NCI-H1436 (cell line): ENCODE data around the gene GREB1L.

Experiments used
- DNase-seq: peaks from one replicate; lab custom pipeline; 2025; lab: John Stamatoyannopoulos, UW

The GREB1L gene

DNA sequence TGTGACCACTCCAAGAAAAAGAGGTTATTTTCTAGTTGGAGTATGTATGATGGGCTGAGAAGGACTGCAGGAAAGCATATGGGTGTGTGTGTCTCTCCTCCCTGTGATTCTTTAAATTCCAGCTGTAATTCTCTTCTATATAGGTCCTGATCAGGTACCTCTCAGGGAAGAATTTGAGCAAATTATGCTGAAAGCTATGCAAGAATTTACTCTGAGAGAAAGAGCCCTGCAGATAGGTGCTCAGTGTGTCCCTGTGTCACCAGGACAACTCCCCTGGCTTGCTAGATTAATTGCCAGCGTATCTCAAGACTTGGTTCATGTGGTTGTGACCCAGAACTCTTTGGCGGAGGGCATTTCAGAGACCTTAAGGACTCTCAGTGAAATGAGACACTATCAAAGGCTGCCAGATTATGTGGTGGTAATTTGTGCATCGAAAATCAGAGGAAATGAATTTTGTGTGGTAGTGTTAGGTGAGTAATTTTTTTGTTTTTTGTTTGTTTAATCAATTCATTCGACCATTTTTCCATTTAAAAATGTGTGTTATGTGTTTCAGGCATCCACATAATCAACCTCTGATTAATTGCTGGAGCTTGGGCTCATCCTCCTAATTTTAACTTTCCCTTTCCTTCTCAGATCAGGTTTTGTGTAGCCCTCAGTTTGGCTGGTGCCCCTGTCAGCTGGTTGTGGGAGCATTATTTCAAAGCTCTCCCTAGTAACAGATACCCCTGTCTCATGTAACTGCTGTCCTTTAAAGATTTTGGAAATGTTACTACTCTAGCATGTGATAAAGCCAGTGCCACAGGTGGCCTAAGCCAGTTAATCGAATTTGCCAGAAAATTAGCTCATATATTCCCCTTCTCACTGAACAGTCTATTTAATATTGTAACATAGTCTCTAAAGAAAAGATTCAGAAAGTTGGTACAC lies 207.6 kb downstream of the GREB1L start:
- DNase-seq, result no peak

- DNase-seq, result no peak
Observed at GRCh38 chr18:21450503-21450902, 208.5 kb downstream of the GREB1L start.

DNA sequence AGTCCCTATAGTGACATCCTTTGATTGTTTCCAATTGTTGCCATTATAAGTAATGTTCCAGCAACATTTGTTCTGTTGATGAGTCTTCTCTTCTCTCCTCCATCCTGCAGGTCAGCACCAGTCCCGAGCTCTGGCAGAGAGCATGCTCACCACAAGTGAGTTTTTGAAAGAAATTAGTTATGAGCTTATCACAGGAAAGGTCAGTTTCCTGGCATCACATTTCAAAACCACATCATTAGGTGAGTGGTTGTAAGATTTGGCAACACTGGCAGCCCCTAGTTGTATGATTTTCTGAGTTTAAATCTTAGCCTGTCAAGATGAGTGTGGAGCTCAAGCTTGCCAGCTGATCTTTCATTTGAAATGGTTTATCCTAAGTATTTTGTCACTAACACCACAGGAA lies 208.9 kb downstream of the GREB1L start:
- no peak for DNase-seq

DNA sequence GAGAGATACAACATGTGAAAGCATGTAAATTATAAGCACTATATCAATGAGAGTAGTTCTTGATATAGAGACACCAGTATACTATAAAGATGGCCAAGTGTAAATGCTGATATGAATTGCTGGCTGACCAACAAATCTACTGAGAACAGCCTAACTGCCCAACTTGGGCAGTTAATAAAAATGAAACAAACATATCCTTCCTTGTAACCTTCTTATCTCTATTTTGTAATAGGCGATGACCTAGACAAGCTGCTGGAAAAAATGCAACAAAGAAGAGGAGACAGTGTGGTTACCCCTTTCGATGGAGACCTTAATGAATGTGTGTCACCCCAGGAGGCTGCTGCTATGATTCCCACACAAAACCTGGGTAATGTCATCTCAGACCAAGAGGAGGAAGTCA lies 209.8 kb downstream of the GREB1L start:
- DNase-seq, result no peak

- no peak for DNase-seq
Observed at GRCh38 chr18:21452276-21452780, 210.3 kb downstream of the GREB1L start.

GRCh38 chr18:21452796-21453510 lies 210.9 kb downstream of the GREB1L start:
- DNase-seq, result no peak

DNA sequence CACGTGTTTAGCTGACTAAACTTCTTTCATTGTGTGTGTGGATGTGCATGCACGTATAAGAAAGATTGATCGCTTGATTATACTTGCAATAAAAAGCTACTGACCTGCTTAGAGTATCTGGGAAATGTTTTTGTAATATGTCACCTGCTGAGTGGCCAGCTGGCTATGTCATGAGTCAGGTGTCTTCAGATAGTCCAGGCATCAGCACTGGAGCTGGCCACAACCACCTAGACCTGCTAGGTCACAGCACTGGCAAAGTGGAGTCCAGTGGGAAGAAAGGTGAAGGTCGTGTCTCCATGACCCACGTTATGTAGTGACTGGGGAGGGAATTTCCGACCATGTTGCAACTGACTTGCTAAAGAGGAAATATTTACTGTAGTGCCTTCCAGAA lies 211.5 kb downstream of the GREB1L start:
- no peak for DNase-seq

DNA sequence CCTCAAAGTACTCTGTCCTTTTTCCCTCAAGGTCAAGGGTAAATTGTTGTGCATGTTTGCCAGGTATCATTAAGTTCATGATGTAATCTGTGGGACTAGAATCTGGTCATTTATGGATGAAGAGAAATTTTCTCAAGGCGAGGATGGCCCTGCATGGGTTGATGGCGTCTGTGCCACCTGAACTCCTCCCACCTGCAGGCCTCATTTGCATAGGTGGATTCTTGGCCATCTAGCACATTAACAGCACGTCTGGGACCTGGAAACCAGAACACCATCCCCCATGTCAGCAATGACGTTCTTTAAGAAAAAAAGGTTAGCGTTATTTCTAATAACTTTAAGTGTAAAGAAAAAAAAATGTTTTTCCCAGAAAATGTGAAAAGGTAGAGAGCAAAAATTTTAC lies 212.7 kb downstream of the GREB1L start:
- no peak for DNase-seq

- DNase-seq, result no peak
Observed at GRCh38 chr18:21456428-21457178, 214.6 kb downstream of the GREB1L start.

GRCh38 chr18:21457179-21457535 lies 215.1 kb downstream of the GREB1L start:
- no peak for DNase-seq

GRCh38 chr18:21458310-21458709 lies 216.3 kb downstream of the GREB1L start:
- no peak for DNase-seq

- DNase-seq, result no peak
Observed at GRCh38 chr18:21458788-21459187, 216.8 kb downstream of the GREB1L start.

DNA sequence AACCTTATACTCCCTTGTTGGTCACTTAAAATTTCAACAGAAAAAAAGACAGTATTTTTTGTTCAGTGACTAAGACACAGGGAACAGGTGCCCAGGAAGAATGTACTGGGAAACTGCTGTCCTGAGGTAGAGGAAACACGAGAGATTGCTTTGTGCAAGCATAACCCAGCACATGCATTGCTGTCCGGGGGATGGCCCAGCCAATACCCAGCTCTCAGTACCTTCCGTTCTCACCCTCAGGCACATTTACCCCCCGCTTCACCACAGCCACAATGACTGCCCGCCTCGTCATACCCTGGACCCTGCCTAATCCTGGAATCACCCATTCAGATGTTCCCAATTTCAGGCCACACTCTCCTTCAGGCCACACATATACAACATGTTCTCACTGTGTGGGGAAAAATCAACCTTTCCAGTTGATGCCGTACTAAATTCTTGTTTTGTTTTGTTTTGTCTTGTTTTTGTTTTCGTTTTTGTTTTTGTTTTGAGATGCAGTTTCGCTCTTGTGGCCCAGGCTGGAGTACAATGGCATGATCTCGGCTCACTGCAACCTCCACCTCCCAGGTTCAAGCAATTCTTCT lies 217.8 kb downstream of the GREB1L start:
- no peak for DNase-seq

GRCh38 chr18:21461460-21461859 lies 219.4 kb downstream of the GREB1L start:
- DNase-seq, result no peak

DNA sequence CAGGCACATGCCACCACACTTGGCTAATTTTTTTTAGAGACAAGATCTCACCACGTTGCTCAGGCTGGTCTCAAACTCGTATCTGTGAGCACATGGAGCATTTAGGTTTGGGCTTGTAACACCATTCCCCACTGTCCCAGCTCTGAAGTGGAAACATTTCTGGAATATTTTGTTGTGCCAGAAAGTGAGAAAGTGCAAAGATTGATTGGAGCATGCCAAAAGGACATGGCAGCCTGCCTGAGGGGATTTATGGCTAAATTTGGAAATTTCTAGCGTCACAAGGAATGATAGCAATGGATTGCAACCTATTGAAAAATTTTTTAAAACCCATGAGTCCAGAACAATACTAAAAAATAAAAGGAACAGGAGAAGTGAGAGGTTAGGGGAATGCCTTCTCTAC lies 221.7 kb downstream of the GREB1L start:
- DNase-seq, result no peak

DNA sequence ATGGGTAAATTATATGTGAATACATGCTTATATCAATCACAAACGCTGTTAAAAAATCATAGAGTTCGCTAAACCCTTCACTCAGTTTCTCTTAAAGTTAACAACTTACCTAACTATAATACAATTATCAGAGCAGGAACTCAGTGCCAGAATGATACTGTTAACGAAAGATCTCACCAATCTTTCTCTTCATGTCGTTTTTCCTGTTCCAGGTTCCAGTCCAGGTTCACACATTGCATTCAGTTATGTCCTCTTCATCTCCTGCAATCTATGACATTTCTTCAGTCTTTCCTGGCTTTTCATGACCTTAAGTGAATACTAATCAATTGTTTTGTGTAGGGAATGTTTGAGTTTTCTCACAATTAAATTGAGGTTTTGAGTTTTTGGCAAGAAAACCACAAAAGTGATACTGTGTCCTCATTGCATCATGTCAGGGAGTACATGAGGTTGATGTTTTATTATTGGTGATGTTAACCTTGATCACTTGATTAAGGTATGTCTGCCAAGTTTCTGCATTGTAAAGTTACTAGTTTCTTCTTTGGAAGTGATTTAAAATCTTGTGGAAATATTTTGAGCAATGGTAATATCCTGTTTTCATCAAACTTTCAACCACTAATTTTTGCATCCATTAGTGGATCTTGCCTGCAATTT lies 226.6 kb downstream of the GREB1L start:
- no peak for DNase-seq

DNA sequence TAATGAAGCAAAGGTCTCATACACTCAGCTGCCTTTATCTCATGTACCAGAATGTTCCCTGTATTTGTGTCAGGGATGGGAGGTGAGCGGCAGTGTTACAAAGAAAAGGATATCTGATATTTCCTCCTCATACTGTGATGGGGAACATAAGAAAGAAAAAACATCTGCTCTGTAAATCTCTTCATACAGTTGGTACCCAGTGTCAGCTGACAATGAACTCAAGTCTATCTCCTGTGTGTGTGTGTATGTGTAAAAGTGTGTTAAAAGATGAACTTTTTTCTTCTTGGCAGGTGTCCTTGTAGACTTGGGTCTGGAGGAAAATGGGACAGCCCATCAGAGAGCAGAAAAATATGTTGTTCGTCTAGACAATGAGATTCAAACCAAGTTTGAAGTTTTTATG lies 230.7 kb downstream of the GREB1L start:
- no peak for DNase-seq

GRCh38 chr18:21474621-21475020 lies 232.6 kb downstream of the GREB1L start:
- no peak for DNase-seq

DNA sequence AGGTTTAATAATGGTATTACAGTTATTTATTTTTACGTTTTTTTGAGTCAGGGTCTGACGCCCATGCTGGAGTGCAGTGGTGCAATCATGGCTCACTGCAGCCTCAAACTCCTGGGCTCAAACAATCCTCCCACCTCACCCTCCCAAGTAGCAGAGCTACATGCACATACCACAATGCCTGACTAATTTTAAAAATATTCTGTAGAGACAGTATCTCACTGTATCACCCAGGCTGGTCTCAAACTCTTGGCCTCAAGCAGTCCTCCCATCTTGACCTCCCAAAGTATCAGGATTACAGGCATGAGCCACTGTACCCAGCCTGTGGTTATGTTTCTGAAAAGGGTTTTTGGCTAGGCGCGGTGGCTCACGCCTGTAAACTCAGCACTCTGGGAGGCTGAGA lies 237.7 kb downstream of the GREB1L start:
- no peak for DNase-seq

DNA sequence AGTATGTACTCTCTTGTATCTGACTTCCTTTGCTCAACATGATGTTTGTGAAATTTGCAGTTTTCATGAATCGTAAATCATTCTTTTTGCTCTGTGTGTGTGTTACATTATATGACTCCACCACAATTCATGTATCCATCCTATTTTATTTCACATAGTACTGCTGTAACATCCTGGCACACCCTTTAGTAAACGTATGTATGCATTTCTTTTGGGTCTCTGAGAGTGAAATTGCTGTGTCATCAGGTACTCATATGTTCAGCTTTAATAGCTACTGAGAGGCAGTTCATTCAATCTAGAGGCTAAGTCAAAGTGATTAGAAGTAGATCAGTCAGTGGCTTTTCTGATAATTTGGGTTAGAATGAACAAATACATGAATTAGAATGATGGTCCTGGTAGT lies 239.7 kb downstream of the GREB1L start:
- DNase-seq, result no peak

DNA sequence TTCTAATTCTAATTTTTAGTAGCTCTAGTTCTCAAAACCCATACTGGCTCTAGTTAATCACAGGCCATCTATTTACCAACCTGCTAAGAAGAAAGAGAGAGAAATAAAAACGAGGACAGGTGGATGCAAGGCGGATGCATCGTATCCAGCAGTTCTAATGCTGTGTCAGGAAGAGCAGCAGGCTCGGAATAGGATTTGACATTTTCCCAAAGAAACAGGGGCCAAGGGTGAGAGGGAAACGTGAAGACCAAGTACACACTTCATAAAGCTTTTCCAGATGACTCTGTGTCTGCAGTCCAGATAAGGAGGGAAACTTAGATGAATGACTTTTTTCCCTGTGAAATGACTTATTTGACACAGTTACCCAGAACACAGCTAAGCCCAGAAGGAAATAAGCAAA lies 241.0 kb downstream of the GREB1L start:
- DNase-seq, result no peak
